HFFc6 (cell line): Measurements from ENCODE around the gene SLC37A4. TPM values are rescaled to one million over a fixed set of nuclear protein-coding genes. Genes with fewer than 3 reads are reported as not detected.
"Not testable (repeated sequence)": the region's sequence is repeated elsewhere in the genome, so short reads cannot be mapped to it uniquely, and the experiment has no call there.

ENCODE experiments used
- DNase-seq: peaks from one replicate; pipeline ENCODE4 v3.0.0-alpha.2; 2018
- H3K27ac Mint-ChIP-seq: 2 replicates; pipeline ENCODE4 v1.8.0; 2020; ENCODE audit warnings: mild to moderate bottlenecking, mixed read lengths
- H3K27me3 Mint-ChIP-seq: 2 replicates; pipeline ENCODE4 v1.8.0; 2021; ENCODE audit warnings: mild to moderate bottlenecking, moderate library complexity, mixed read lengths; ENCODE audit not compliant: insufficient read depth
- H3K36me3 Mint-ChIP-seq: 2 replicates; pipeline ENCODE4 v1.8.0; 2021; ENCODE audit warnings: low read depth, mixed read lengths
- H3K4me1 Mint-ChIP-seq: 2 replicates; pipeline ENCODE4 v1.8.0; 2020; ENCODE audit warnings: low read depth, mixed read lengths
- H3K4me3 Mint-ChIP-seq: 2 replicates; pipeline ENCODE4 v1.8.0; 2020; ENCODE audit warnings: mild to moderate bottlenecking, moderate library complexity, mixed read lengths
- H3K9me3 Mint-ChIP-seq: 2 replicates; pipeline ENCODE4 v1.8.0; 2020; ENCODE audit warnings: mild to moderate bottlenecking, mixed read lengths
- total RNA-seq, 6 experiments: library from RNA; stranded (reverse); fragmentation: NEBNext Ultra II Directional; extraction: Animal tissue kit (Norgen Biotek cat#: 25700); gene quantifications; 2 replicates in 1 of 6; 3 replicates in 5 of 6; pipeline ENCODE4 v1.2.3, GENCODE V29; 2021
- TF ChIP-seq, protein P1 (sequence below): fragments of 200-600 bp; sonication (generic); IDR thresholded peaks from 2 replicates; pipeline ENCODE4 v1.5.0; 2021; ENCODE audit warnings: antibody characterized with exemption, mild to moderate bottlenecking

SLC37A4 gene
- total RNA-seq, 6 experiments from 2014 or later = 7.1 to 12.0 (median 10.3) TPM

DNA sequence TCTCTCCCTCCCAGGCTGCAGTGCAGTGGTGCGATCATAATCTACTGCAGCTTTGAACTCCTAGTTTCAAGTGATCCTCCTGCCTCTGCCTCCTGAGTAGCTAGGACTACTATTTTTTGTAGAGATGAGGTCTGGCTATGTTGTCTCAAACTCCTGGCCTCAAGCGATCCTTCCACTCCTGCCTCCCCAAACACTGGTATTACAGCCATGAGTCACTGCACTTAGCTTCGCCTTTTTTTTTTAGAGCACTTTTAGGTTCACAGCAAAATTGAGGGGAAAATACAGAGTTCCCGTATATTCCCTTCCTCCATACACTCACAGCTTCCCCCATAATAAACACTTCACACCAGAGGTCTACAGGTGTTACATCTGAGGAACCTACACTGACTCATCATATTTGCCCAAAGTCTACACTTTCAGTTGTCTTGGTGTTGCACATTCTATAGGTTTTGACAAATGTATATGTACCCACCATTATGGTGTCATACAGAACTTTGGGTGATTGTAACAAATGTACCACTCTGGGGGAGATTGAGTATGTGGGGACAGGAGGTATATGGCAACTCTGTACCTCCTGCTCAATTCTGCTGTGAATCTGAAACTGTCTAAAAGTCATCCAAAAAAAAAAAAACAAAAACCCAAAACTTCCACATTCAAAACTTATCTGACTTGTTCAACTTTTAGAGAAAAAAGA, 11.3 kb upstream of the SLC37A4 start:
- H3K27ac Mint-ChIP-seq = no peak overlapping the region
- H3K9me3 Mint-ChIP-seq = no peaks in the 10 kb centered on the region
- TF ChIP-seq, protein P1, sequence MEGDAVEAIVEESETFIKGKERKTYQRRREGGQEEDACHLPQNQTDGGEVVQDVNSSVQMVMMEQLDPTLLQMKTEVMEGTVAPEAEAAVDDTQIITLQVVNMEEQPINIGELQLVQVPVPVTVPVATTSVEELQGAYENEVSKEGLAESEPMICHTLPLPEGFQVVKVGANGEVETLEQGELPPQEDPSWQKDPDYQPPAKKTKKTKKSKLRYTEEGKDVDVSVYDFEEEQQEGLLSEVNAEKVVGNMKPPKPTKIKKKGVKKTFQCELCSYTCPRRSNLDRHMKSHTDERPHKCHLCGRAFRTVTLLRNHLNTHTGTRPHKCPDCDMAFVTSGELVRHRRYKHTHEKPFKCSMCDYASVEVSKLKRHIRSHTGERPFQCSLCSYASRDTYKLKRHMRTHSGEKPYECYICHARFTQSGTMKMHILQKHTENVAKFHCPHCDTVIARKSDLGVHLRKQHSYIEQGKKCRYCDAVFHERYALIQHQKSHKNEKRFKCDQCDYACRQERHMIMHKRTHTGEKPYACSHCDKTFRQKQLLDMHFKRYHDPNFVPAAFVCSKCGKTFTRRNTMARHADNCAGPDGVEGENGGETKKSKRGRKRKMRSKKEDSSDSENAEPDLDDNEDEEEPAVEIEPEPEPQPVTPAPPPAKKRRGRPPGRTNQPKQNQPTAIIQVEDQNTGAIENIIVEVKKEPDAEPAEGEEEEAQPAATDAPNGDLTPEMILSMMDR = no peak
- H3K27me3 Mint-ChIP-seq = peaks cover 3% of the 10 kb centered on the region
- H3K36me3 Mint-ChIP-seq = peaks cover 14% of the 10 kb centered on the region
- peaks cover 7% of the 10 kb centered on the region for H3K4me1 Mint-ChIP-seq
- no peak overlapping the region for H3K4me3 Mint-ChIP-seq
- DNase-seq = no peak

DNA sequence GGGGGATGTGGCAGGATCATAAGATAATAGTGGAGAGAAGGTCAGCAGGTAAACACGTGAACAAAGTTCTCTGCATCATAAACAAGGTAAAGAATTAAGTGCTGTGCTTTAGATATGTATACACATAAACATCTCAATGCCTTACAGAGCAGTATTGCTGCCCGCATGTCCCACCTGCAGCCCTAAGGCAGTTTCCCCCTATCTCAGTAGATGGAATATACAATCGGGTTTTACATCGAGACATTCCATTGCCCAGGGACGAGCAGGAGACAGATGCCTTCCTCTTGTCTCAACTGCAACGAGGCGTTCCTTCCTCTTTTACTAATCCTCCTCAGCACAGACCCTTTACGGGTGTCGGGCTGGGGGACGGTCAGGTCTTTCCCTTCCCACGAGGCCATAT, 8.8 kb upstream of the SLC37A4 start:
- not testable (repeated sequence) for H3K4me1 Mint-ChIP-seq, H3K4me3 Mint-ChIP-seq, H3K27ac Mint-ChIP-seq, H3K27me3 Mint-ChIP-seq, DNase-seq, H3K36me3 Mint-ChIP-seq, H3K9me3 Mint-ChIP-seq

DNA sequence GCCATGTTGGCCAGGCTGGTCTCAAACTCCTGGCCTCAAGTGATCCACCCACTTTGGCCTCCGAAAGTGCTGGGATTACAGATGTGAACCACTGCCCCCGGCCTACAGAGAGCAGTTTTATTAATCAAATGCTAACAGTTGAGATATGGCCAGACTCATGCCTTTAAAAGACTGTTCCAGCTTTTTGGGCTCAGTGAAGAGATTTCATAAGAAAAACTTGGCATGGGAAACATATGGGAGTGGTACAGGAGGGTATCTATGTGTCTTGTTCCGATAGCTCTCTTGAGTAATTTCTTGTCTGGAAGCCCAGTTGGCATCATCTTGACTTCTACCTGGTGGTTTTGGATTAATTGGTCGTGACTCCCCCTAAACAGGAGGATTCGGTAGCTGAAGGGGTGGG, 8.2 kb upstream of the SLC37A4 start:
- Mint-ChIP-seq H3K4me1 (peaks cover 7% of the 10 kb centered on the region), H3K36me3 (no peaks in the 10 kb centered on the region), H3K9me3 (no peaks in the 10 kb centered on the region), H3K27ac (no peak overlapping the region), H3K27me3 (peaks cover 2% of the 10 kb centered on the region), H3K4me3 (no peak overlapping the region)
- no peak for DNase-seq
- TF ChIP-seq, protein P1 = no peak

DNA sequence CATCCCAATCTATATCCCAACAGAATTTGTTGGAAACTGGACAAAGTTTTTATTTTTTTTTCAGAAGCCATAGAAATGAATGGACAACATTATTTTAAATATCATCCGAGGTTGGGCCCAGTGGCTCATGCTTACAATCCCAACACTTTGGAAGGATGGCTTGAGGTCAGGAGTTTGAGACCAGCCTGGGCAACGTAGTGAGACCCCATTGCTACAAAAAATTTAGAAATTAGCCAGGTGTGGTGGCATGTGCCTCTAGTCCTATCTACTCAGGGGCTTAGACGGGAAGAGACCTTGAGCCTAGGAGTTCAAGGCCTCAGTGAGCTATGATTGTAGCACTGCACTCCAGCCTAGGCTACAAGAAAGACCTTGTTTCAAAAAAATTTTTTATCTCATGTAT, 4.1 kb upstream of the SLC37A4 start:
- TF ChIP-seq, protein P1 = no peak
- H3K27me3 Mint-ChIP-seq = no peaks in the 10 kb centered on the region; the same call in 1 of the 2 replicates
- DNase-seq = no peak
- H3K36me3 Mint-ChIP-seq = no peaks in the 10 kb centered on the region
- H3K4me1 Mint-ChIP-seq = peaks cover 2% of the 10 kb centered on the region
- no peak overlapping the region for H3K4me3 Mint-ChIP-seq
- H3K27ac Mint-ChIP-seq = no peak overlapping the region
- H3K9me3 Mint-ChIP-seq = no peaks in the 10 kb centered on the region

DNA sequence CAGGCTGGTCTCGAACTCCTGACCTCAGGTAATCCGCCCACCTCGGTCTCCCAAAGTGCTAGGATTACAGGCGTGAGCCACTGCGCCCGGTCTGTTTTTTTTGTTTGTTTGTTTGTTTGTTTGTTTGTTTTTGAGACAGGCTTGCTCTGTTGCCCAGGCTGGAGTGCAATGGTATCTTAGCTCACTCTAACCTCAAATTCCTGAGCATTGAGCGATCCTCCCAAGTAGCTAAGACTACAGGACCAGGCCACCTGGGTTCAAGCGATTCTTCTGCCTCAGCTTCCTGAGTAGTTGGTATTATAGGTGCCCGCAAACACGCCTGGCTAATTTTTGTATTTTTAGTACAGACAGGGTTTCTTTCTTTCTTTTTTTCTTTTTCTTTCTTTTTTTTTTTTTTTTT, 2.7 kb upstream of the SLC37A4 start:
- H3K4me1 Mint-ChIP-seq = peaks cover 10% of the 10 kb centered on the region
- not testable (repeated sequence) for H3K9me3 Mint-ChIP-seq, H3K27me3 Mint-ChIP-seq, H3K4me3 Mint-ChIP-seq, H3K36me3 Mint-ChIP-seq, DNase-seq, H3K27ac Mint-ChIP-seq

DNA sequence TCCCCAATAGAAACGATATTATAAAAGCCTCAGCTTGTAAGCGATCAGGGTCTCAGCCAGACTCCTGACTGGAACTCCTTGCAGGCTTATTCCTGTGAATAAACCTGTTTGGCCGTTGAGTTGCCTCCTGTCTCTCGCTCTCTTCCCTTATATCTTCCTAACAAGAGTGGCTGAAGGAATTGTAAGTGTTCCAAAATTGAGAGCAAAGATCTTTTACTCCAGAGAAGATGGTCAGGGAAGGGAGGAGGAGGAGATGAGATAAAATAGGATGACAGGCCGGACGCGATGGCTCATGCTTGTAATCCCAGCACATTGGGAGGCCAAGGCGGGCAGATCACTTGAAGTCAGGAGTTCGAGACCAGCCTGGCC, 1.2 kb upstream of the SLC37A4 start:
- Mint-ChIP-seq H3K27me3 (no peaks in the 10 kb centered on the region), H3K4me3 (no peak overlapping the region), H3K27ac (no peak overlapping the region), H3K9me3 (no peaks in the 10 kb centered on the region), H3K4me1 (peaks cover 10% of the 10 kb centered on the region), H3K36me3 (no peaks in the 10 kb centered on the region)
- TF ChIP-seq, protein P1 = no peak
- DNase-seq = no peak

DNA sequence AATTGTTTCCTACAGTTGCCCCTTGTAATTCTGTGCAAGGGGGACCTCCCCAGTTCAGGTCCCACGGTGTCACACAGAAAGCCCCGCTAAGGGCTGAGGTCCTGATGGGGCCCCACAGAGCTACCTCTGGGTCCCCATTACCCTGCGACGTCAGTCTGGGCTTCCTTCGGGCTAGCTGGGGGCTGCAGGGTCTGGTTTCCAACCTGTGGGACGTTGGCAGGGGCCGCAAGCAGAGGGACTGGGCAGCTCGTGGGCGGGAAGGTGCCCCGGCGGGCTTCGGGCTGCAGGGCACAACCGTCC, 698 bp downstream of the SLC37A4 start:
- Mint-ChIP-seq H3K27me3 (no peaks in the 10 kb centered on the region), H3K27ac (no peak overlapping the region), H3K4me1 (peaks cover 10% of the 10 kb centered on the region), H3K9me3 (no peaks in the 10 kb centered on the region), H3K36me3 (no peaks in the 10 kb centered on the region), H3K4me3 (peak overlapping the region; percentile 77)
- no peak for DNase-seq
- TF ChIP-seq, protein P1 = no peak
